Measurements from ENCODE around the gene CEP290. TPM values are rescaled to one million over a fixed set of nuclear protein-coding genes. Genes with fewer than 3 reads are reported as not detected.

Gene CEP290
- total RNA-seq (10 to 100 TPM; 14.1 to 17.5 (median 15.9) TPM), polyA plus RNA-seq (1 to 10 TPM; 2.3 to 7.2 (median 5.1) TPM)

DNA sequence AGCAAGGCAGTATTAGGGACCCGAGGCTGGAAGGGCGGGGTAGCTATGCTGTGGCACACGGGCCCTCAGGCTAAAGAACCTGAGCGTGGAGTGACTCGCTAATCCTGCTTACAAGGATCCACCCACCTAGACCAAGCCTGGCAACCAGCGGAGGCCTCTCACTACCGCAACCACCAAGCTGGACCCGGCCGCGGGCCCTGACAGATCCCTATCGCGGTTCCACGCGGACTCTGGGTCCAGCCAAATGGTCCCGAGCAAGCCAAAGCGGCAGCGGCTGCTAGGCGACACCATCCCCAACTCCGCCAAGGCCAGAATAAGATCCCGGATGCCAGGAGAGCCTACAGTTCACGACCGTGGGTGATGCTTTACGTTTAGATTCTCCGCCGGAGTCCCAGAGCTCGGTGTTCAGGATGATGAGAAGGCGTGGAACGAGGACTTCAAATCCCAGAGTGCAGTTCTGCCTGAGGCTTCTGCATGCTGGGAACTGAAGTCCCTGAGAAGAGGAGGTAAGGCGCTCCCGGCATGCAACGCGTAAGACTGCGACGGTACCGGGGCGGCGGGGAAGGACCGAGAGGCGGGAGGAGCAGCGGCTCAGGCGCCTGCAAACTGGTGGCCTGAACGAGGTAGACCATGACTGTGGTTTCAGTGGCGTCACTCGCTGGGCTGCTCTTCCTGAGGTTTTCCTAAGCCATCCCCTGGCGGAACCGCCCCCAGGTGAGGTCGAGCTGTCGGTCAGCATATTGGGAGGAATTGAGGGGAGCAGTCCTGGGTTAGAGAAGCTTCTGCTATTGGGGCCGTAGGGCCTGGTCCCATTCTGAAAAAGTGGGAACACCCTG, at the start of gene CEP290, which contains the start of gene TMTC3:
Gene CEP290, minus strand, starts transcription at position 315 of the 836 bp plus-strand sequence. CDS start 781 bp downstream, outside the sequence.
Gene TMTC3, plus strand, starts transcription at position 534 of the 836 bp plus-strand sequence. CDS start 6,009 bp downstream, outside the sequence.
- DNase-seq: peak; percentile 97
- Histone ChIP-seq H3K4me3 (peak within 1 kb of the TSS; percentile 60 to 72 (median 66)), H3K36me3 (no peaks in the 10 kb centered on the region), H3K27ac (peak within 1 kb of the TSS; percentile 74 to 81 (median 78)), H3K9me3 (no peaks in the 10 kb centered on the region), H3K27me3 (no peaks in the 10 kb centered on the region), H3K4me1 (peaks cover 0 to 33% (median 16%) of the 10 kb centered on the region in 4 donors)
- TF ChIP-seq EP300 (IDR thresholded peaks at IDR 0.05) (peak in 1 of 4 donors; percentile 10), POLR2AphosphoS5 (IDR thresholded peaks at IDR 0.05) (peak; percentile 82 to 92 (median 86)), CTCF (IDR thresholded peaks at IDR 0.05) (no peak), POLR2A (IDR thresholded peaks at IDR 0.05) (peak; percentile 43 to 66)
- WGBS, 2 donors: 0% methylated on average over 49 of the region's 49 CpGs
- intact Hi-C loops (cut with DNase I): loop anchor here (5.0 to 10.0 kb wide), 6 partner anchors 105 to 1383 kb away; partner anchors contain the start of genes DUSP6, GALNT4 and POC1B

DNA sequence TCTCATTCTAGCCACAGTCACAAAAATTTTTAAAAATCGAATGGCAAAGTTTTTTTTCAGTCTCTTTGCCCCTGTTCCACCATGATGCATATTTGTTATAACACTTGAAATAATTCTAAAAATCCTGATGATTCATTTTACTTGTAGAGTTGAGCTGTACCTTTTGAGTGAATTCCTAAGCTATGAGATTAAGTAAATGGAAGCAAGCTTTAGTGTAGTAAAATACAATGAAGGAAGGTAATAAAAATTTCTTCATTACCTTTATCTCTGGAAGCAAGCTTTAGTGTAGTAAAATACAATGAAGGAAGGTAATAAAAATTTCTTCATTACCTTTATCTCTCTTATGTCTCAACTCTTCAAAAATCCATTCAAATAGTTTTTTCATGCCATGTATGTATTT, 46.3 kb upstream of the CEP290 start:
- no peak for DNase-seq
- TF ChIP-seq POLR2AphosphoS5 (IDR thresholded peaks at IDR 0.05): no peak
- intact Hi-C loops (cut with DNase I): no loop called here
- 25 to 68% methylated on average over 1 of the region's 1 CpG for WGBS, 2 donors
- Histone ChIP-seq H3K36me3 (peaks cover 0 to 26% (median 0%) of the 10 kb centered on the region in 4 donors), H3K27me3 (no peaks in the 10 kb centered on the region), H3K4me1 (no peaks in the 10 kb centered on the region), H3K4me3 (no peak overlapping the region), H3K9me3 (no peaks in the 10 kb centered on the region), H3K27ac (no peak overlapping the region)

DNA sequence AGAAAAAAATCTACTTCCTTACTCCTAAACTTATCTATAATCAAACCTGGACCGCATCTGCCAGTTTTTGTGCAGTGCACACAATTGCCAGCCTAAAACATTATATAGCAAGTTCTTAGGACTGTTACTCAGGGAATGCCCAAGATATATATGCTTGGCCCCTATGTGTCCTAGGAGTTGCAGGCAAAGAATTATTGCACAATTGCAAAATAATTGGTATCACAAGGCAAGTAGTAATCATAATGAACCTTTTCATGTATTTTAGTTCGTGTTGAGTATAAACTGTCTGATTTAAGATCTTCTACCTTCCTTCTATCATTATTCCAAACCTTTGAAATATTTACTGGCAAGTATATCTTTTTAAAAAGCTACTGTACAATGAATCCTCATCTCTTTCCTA, 45.7 kb upstream of the CEP290 start:
- H3K4me1 ChIP-seq: no peaks in the 10 kb centered on the region
- H3K4me3 ChIP-seq: no peak overlapping the region
- TF ChIP-seq EP300 (IDR thresholded peaks at IDR 0.05) (no peak), POLR2AphosphoS5 (IDR thresholded peaks at IDR 0.05) (no peak), CTCF (IDR thresholded peaks at IDR 0.05) (no peak), POLR2A (IDR thresholded peaks at IDR 0.05) (no peak)
- 69 to 87% methylated on average over 2 of the region's 2 CpGs for WGBS, 2 donors
- H3K36me3 ChIP-seq: peaks cover 0 to 26% (median 0%) of the 10 kb centered on the region in 4 donors
- no peak overlapping the region for H3K27ac ChIP-seq
- no peak for DNase-seq
- no peaks in the 10 kb centered on the region for H3K27me3 ChIP-seq
- intact Hi-C loops (cut with DNase I): no loop called here
- no peaks in the 10 kb centered on the region for H3K9me3 ChIP-seq

DNA sequence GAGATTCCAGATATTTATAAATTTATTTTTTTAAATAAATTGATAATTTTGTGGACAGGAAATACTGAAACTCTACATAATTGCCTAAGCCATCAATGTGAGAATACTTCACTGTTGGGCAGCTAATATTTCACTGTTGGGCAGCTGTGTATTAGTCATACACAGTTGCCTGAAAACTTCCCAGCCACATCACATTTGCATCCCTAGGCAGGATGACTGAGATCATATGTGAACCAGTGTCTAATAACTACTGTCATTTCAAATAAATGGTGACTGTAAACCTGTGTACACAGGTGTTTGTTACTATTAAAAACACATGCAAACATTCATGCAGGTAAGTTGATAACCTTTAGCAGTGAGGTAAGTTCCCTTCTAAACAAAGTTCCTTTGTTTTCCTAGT, 44.1 kb upstream of the CEP290 start:
- intact Hi-C loops (cut with DNase I): no loop called here

More for the DNA sequence above, 44.1 kb upstream of the CEP290 start:
- Histone ChIP-seq H3K9me3 (no peaks in the 10 kb centered on the region), H3K27me3 (no peaks in the 10 kb centered on the region), H3K27ac (no peak overlapping the region), H3K4me1 (no peaks in the 10 kb centered on the region), H3K36me3 (peaks cover 0 to 27% (median 0%) of the 10 kb centered on the region in 4 donors), H3K4me3 (no peak overlapping the region)
- DNase-seq: no peak
- TF ChIP-seq POLR2A (IDR thresholded peaks at IDR 0.05): no peak
- TF ChIP-seq POLR2AphosphoS5 (IDR thresholded peaks at IDR 0.05): no peak
- no peak for TF ChIP-seq CTCF (IDR thresholded peaks at IDR 0.05)
- TF ChIP-seq EP300 (IDR thresholded peaks at IDR 0.05): no peak
